Measurements from ENCODE around the gene EDNRB.
A peak's percentile ranks its signal among the peaks of the same experiment; 100 is the strongest.
"Not testable (repeated sequence)": the region's sequence is repeated elsewhere in the genome, so short reads cannot be mapped to it uniquely, and the experiment has no call there.

EDNRB gene

GRCh38 chr13:77918391-77919245, at the start of gene EDNRB:
Gene EDNRB, minus strand, starts transcription at chr13:77918831. Its CDS starts 258 bp downstream, at chr13:77918573.
- DNase-seq (ENCODE audit: low spot score), result peak; percentile 67

DNA sequence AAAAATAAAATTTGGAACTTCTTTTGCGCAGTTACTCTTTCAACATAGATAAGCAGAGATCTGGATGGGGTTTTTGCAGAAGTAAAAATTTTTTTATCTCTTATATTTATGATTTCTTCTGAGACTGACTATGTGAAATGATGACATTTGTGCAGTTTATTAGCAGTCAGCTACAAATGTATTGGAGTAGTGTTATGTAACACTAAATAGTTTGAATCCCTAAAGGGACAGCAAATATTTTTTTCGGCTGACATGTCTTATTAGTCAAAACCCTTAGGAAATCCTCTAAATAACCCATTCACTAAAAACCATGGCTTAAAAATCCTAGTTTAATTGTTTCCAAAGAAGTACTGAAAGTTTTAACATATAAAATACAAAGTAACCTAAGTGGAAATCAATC, 48.0 kb upstream of the EDNRB start:
- no peak for DNase-seq (ENCODE audit: low spot score)

GRCh38 chr13:77952737-77953136, 34.1 kb upstream of the EDNRB start:
- DNase-seq (ENCODE audit: low spot score), result no peak

- DNase-seq (ENCODE audit: low spot score), result no peak
These were observed 33.6 kb upstream of the EDNRB start for GRCh38 chr13:77952276-77952675.

- DNase-seq (ENCODE audit: low spot score), result no peak
These were observed 27.9 kb upstream of the EDNRB start for GRCh38 chr13:77946522-77946921.

DNA sequence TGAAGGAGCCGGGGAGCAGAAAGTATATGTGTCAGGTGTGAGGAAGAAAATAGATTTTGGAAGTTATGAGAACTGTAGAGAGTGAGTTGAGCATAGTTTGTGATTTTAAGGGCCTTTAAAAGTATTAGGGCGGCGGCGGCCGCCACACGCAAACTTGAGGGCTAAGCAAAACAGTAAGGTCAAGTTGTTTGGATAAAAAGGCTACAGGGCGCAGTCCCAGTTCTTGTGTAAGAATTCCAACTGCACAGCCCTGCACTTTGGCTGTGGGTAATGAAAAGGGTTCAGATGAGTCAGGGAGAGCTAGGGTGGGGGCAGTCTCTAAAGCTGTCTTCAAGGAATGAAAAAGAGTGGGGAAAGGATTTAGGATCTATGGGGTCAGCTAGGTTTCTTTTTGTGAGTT, 16.4 kb upstream of the EDNRB start:
- DNase-seq (ENCODE audit: low spot score), result not testable (repeated sequence)

DNA sequence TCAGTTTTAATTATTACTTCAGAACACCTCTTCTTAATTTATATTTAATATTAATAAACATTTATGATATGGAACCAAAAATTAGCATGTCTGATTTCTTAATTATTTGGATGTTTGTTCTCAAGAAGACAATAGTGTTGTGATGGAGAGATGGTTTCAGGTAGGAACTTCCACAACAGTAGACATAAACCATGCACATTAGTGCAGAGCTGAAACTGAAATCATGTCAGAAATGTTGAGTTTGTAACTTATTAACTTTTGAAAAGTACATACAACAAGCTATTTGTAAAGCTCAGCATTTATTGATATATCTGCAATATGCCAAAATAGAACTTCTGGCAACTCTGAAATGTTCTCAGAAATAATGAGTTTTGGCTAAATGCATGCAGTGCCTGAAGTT, 11.8 kb upstream of the EDNRB start:
- DNase-seq (ENCODE audit: low spot score), result no peak

GRCh38 chr13:77928909-77929308, 10.3 kb upstream of the EDNRB start:
- no peak for DNase-seq (ENCODE audit: low spot score)

- no peak for DNase-seq (ENCODE audit: low spot score)
These were observed 7.0 kb upstream of the EDNRB start for GRCh38 chr13:77925616-77926015.

- DNase-seq (ENCODE audit: low spot score), result peak; percentile 24
These were observed 1.3 kb upstream of the EDNRB start for GRCh38 chr13:77919921-77920294.

DNA sequence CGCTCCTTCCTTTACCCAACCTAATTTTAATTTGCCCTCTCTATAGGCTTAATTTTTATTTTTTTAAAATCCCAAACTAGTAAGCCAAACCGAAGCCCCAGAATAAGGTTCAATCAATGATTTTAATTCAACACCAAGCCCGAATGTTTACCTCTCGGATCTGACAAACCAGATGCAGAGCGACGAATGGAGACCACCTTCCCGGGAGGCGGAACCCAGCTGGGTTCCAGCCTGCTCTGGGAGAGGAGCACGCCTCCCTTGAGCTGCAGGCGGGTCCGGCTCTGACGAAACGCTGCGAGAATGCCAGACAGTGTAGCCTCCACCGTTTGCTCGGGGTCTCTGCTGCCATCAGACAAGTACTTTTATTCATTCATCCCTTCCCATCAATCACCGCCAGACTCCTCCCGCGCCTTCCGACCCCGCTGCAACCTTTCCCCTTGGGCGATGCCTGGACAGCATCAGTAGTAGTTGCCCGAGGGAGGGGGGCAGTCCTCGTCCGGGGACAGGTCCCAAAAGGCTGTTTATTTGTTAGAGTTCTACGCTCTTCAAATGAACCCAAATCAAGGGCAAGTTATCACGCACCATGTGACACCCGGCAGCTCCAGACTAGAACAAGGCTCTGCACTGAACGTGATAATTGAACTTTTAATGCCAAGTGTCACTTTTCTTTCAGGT, 752 bp upstream of the EDNRB start:
- peak; percentile 70 for DNase-seq (ENCODE audit: low spot score)

- no peak for DNase-seq (ENCODE audit: low spot score)
These were observed 2.1 kb downstream of the EDNRB start for GRCh38 chr13:77916488-77916887.

DNA sequence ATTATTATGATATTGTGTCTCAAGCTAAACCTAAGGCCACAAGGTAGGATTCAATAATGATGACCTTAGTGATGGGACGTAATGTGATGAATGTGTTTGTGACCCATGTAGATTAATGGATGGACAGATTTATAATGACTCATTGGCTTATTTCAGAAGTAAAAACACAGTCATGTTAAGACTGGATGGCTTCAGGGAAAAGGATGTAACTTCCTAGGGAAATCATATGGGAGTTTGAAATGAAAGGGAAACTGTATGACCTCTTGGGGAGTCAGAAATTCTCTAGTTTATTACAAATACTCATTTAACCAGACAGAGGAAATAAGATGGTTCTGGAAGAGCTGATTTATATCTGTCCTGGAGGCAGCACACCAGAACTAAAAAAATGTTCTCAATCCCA, 2.9 kb downstream of the EDNRB start:
- DNase-seq (ENCODE audit: low spot score), result no peak

GRCh38 chr13:77913003-77913402, 5.6 kb downstream of the EDNRB start:
- DNase-seq (ENCODE audit: low spot score), result no peak

GRCh38 chr13:77911751-77912150, 6.9 kb downstream of the EDNRB start:
- DNase-seq (ENCODE audit: low spot score), result no peak

GRCh38 chr13:77909827-77910226, 8.8 kb downstream of the EDNRB start:
- DNase-seq (ENCODE audit: low spot score), result no peak

DNA sequence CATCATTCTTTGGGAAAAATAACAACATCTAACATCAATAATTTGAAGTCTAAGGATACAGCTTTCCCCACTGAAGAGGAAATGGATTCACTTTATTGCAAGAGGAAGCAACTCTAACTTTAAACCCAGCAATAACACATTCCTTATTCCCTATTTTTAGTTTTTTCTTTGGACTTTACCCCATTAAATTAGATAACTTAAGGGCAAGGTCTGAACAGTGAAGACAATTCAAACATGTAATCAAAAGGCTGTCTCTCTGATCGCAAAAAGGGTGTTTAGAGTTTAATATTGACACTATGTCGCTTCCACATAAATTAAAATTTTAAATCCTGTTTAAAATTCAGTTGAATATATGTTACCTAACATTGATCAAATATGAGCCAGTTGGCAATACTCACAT, 10.1 kb downstream of the EDNRB start:
- no peak for DNase-seq (ENCODE audit: low spot score)

- DNase-seq (ENCODE audit: low spot score), result no peak
These were observed 10.8 kb downstream of the EDNRB start for GRCh38 chr13:77907666-77908341.

- no peak for DNase-seq (ENCODE audit: low spot score)
These were observed 14.6 kb downstream of the EDNRB start for GRCh38 chr13:77904031-77904430.

GRCh38 chr13:77903435-77903834, 15.2 kb downstream of the EDNRB start:
- no peak for DNase-seq (ENCODE audit: low spot score)

DNA sequence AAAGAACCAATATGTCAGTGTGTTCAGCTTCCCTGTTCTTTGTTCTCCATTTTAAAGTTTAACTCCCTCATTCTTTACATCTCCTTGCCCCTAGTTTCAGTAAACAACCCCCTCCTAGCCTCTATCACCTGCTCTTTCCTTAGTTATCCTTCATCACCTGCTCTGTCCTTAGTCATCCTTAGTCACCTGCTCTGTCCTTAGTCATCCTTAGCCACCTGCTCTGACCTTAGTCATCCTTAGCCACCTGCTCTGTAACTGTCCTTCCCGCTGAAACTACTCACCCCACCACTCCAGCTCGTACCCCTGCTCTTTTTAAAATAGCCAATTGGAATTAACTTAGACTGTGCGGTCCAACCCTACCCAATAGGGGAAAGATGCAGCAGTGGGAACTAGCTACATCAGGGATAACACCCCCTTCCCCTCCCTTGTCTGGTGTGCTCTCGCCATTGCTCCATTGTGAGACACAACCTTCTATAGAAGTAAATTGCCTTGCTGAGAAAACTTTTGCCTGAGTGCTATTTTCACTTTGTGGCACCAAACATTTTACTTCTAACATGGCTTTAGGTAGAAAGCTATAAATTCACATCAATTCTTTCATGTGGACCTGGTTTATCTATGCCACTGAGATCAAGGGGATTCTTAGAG, 16.2 kb downstream of the EDNRB start:
- DNase-seq (ENCODE audit: low spot score), result no peak

DNA sequence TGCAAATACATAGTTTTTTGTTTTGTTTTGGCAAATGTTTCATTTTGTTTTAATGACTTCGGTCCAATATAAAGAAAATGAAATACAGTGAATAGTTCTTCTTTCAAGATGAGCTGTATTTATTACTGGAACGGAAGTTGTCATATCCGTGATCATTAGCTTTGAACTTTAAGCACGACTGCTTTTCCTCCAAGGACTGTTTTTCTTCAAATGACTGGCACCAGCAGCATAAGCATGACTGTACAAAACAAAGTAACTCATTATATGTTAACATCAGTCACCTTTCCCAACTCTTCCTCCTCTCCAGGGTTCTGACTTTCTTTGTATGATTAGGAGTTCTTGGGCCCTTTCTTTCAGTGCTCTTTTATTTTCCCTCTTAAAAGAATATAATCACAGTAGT, 20.5 kb downstream of the EDNRB start:
- no peak for DNase-seq (ENCODE audit: low spot score)

DNA sequence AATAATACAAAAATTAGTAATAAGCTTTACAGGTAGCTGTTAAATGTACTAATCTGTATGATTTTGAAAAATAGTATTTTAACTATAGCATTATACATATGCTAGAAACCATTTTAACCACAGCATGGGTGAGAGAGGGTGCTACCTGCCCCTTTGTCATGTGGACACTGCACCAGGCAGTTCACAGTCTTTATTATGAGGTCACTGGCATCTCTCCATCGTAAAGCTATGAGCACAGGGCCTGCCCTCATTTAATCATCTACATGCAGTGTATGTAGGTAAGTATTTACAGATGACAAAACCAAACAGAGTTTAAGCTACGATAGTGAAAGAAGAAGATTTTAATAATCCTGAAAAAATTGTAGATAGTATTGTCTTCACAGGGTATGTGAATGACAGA, 21.7 kb downstream of the EDNRB start:
- no peak for DNase-seq (ENCODE audit: low spot score)

Measured in iPS-NIHi11 (cell line).